WTC11 (cell line): ENCODE measurements around the gene CTNND1. TPM values are rescaled to one million over a fixed set of nuclear protein-coding genes. Genes with fewer than 3 reads are reported as not detected.

Experiments
- ATAC-seq: fragments of 200-7000 bp; cut with Tn5 transposase; 2 replicates; pipeline ENCODE4 v1.10.0; 2021; ENCODE audit warnings: mild to moderate bottlenecking, moderate library complexity
- CTCF ChIA-PET: fragments of 300-600 bp; sonication (Branson Sonifier 250); formaldehyde crosslinking; loops from one replicate; lab custom pipeline; 2021; ENCODE audit warnings: antibody characterized with exemption; lab: Charles Lee
- POLR2A ChIA-PET: fragments of 350-600 bp; sonication (Branson Sonifier 250); formaldehyde crosslinking; loops from one replicate; lab custom pipeline; 2021; ENCODE audit warnings: antibody characterized with exemption; lab: Charles Lee
- DNase-seq: peaks from one replicate; pipeline ENCODE4 v3.0.0; 2021; ENCODE audit warnings: low spot score
- H3K27ac Mint-ChIP-seq: 2 replicates; pipeline ENCODE4 v1.8.0; 2021; ENCODE audit warnings: mixed read lengths
- H3K27me3 Mint-ChIP-seq: 2 replicates; pipeline ENCODE4 v1.8.0; 2021; ENCODE audit warnings: low read depth, mild to moderate bottlenecking, moderate library complexity, mixed read lengths
- H3K36me3 Mint-ChIP-seq: 2 replicates; pipeline ENCODE4 v1.8.0; 2021; ENCODE audit warnings: mixed read lengths
- H3K4me1 Mint-ChIP-seq: 2 replicates; pipeline ENCODE4 v1.8.0; 2022; ENCODE audit warnings: mixed read lengths
- H3K4me3 Mint-ChIP-seq: 2 replicates; pipeline ENCODE4 v1.8.0; 2021; ENCODE audit warnings: mild to moderate bottlenecking, moderate library complexity, mixed read lengths
- H3K9me3 Mint-ChIP-seq: 2 replicates; pipeline ENCODE4 v1.8.0; 2021; ENCODE audit warnings: mixed read lengths
- ATF3 ChIP-seq: sonication (generic); formaldehyde crosslinking; conservative IDR thresholded peaks from 2 replicates; pipeline ENCODE4 v1.8.1; 2022; ENCODE audit warnings: mild to moderate bottlenecking, missing genetic modification reagents
- ATF6 ChIP-seq: sonication (generic); formaldehyde crosslinking; IDR thresholded peaks from 2 replicates; pipeline ENCODE4 v1.8.1; 2023; ENCODE audit warnings: mild to moderate bottlenecking, missing genetic modification reagents
- ERG ChIP-seq: fragments of 250-450 bp; sonication (Bioruptor Pico); IDR thresholded peaks from 2 replicates; pipeline ENCODE4 v1.8.0; 2021; ENCODE audit warnings: mild to moderate bottlenecking
- FOXK1 ChIP-seq: sonication (generic); formaldehyde crosslinking; IDR thresholded peaks from 2 replicates; pipeline ENCODE4 v1.8.0; 2022; ENCODE audit warnings: mild to moderate bottlenecking, moderate library complexity, missing genetic modification reagents
- FOXP1 ChIP-seq: sonication (generic); formaldehyde crosslinking; IDR thresholded peaks from 2 replicates; pipeline ENCODE4 v1.8.0; 2022; ENCODE audit warnings: missing genetic modification reagents, mild to moderate bottlenecking, moderate library complexity, borderline replicate concordance
- FOXP4 ChIP-seq: sonication (generic); formaldehyde crosslinking; IDR thresholded peaks from 2 replicates; pipeline ENCODE4 v1.8.0; 2022; ENCODE audit warnings: mild to moderate bottlenecking, missing genetic modification reagents
- GABPB1 ChIP-seq: sonication (generic); formaldehyde crosslinking; IDR thresholded peaks from 2 replicates; pipeline ENCODE4 v1.8.1; 2023; ENCODE audit warnings: mild to moderate bottlenecking, missing genetic modification reagents
- GRHL2 ChIP-seq: fragments of 250-450 bp; sonication (Bioruptor Pico); IDR thresholded peaks from 2 replicates; pipeline ENCODE4 v1.8.0; 2022; ENCODE audit warnings: mild to moderate bottlenecking, moderate library complexity; ENCODE audit not compliant: insufficient replicate concordance, severe bottlenecking
- HMGA2 ChIP-seq: fragments of 250-450 bp; sonication (Bioruptor Pico); IDR thresholded peaks from 2 replicates; pipeline ENCODE4 v1.4.0; 2021; ENCODE audit warnings: mild to moderate bottlenecking, moderate library complexity
- JUN ChIP-seq: sonication (generic); formaldehyde crosslinking; IDR thresholded peaks from 2 replicates; pipeline ENCODE4 v1.8.0; 2023; ENCODE audit warnings: mild to moderate bottlenecking, missing genetic modification reagents
- NFYB ChIP-seq: sonication (generic); formaldehyde crosslinking; conservative IDR thresholded peaks from 2 replicates; pipeline ENCODE4 v1.8.0; 2022; ENCODE audit warnings: low read depth, missing genetic modification reagents
- SMAD3 ChIP-seq: sonication (generic); formaldehyde crosslinking; IDR thresholded peaks from 2 replicates; pipeline ENCODE4 v1.8.0; 2022; ENCODE audit warnings: missing genetic modification reagents, mild to moderate bottlenecking, borderline replicate concordance
- SMAD4 ChIP-seq: sonication (generic); formaldehyde crosslinking; IDR thresholded peaks from 2 replicates; pipeline ENCODE4 v1.8.0; 2022; ENCODE audit warnings: mild to moderate bottlenecking, missing genetic modification reagents
- SOX15 ChIP-seq: fragments of 250-450 bp; sonication (Bioruptor Pico); IDR thresholded peaks from 2 replicates; pipeline ENCODE4 v1.9.0; 2021; ENCODE audit warnings: mild to moderate bottlenecking
- ZNF263 ChIP-seq: sonication (generic); formaldehyde crosslinking; IDR thresholded peaks from 2 replicates; pipeline ENCODE4 v1.8.1; 2022; ENCODE audit warnings: low read depth, mild to moderate bottlenecking, moderate library complexity, missing genetic modification reagents
- ZNF416 ChIP-seq: fragments of 250-450 bp; sonication (Bioruptor Pico); IDR thresholded peaks from 2 replicates; pipeline ENCODE4 v1.9.0; 2021; ENCODE audit warnings: mild to moderate bottlenecking, inconsistent platforms
- ZNF425 ChIP-seq: fragments of 250-450 bp; sonication (Bioruptor Pico); conservative IDR thresholded peaks from 2 replicates; pipeline ENCODE4 v1.9.0; 2021; ENCODE audit warnings: mild to moderate bottlenecking
- total RNA-seq: library from RNA; stranded (reverse); gene quantifications from 3 replicates; pipeline ENCODE4 v1.2.3, GENCODE V29; 2021
- TF ChIP-seq, protein P1 (sequence below): sonication (generic); formaldehyde crosslinking; IDR thresholded peaks from 2 replicates; pipeline ENCODE4 v1.8.0; 2022; ENCODE audit warnings: mild to moderate bottlenecking, missing genetic modification reagents
- TF ChIP-seq, protein P2 (sequence below): sonication (generic); formaldehyde crosslinking; IDR thresholded peaks from 2 replicates; pipeline ENCODE4 v1.8.1; 2022; ENCODE audit warnings: mild to moderate bottlenecking, moderate library complexity, missing genetic modification reagents
- TF ChIP-seq, protein P3 (sequence below): sonication (generic); formaldehyde crosslinking; IDR thresholded peaks from 2 replicates; pipeline ENCODE4 v1.8.1; 2023; ENCODE audit warnings: mild to moderate bottlenecking, missing genetic modification reagents, borderline replicate concordance
- TF ChIP-seq, protein P4 (sequence below): sonication (generic); formaldehyde crosslinking; IDR thresholded peaks from 2 replicates; pipeline ENCODE4 v1.8.1; 2022; ENCODE audit warnings: mild to moderate bottlenecking, missing genetic modification reagents, moderate library complexity, borderline replicate concordance

CTNND1 gene
- total RNA-seq, 1 experiment from 2014 or later, result 165 TPM

DNA sequence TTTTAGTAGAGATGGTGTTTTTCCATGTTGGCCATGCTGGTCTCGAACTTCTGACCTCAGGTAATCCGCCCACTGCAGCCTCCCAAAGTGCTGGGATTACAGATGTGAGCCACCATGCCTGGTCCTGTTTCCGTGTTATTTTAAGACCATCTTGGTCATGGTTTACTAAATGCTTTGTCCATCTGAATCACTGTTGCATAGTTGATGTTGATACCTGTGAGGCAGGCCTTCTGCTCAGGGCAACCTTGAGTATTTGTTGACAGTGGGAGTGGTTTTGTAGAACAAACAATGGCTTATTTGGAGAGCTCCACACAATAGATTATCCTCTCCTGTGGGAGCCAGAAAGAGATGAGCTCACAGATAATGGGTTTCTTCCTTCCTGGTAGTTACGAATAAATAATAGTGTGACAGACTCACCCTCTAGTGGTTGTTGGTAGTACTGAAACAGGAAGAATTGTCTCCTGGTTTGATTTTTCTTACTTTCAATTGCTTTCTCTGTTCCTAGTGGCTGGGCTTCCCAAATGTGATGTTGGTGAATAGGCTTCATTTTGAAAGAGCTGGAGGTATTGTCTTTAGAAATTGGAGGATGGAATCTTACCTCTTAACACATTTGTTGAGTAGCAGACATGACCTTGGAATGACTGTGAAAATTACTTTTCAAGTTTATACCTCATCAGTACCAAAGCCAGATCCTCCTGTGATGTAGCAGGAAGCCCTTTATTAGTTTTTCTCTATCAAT is 39.0 kb downstream of the CTNND1 start (continued):
- TF ChIP-seq FOXP4, result peak; percentile 49; the same call in 1 of the 2 replicates
- TF ChIP-seq, protein P1, sequence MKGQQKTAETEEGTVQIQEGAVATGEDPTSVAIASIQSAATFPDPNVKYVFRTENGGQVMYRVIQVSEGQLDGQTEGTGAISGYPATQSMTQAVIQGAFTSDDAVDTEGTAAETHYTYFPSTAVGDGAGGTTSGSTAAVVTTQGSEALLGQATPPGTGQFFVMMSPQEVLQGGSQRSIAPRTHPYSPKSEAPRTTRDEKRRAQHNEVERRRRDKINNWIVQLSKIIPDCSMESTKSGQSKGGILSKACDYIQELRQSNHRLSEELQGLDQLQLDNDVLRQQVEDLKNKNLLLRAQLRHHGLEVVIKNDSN (CRISPR knock-in tag), result no peak
- peak; percentile 74 for TF ChIP-seq GABPB1 (CRISPR knock-in tag)
- no peak for TF ChIP-seq GRHL2 (CRISPR knock-in tag)
- no peak for TF ChIP-seq ATF6
- TF ChIP-seq FOXK1, result 0 out of 2 replicates have a peak, but pooled peaks have one; percentile 37
- no peak for TF ChIP-seq FOXP1
- no peak for TF ChIP-seq SMAD4 (CRISPR knock-in tag)

DNA sequence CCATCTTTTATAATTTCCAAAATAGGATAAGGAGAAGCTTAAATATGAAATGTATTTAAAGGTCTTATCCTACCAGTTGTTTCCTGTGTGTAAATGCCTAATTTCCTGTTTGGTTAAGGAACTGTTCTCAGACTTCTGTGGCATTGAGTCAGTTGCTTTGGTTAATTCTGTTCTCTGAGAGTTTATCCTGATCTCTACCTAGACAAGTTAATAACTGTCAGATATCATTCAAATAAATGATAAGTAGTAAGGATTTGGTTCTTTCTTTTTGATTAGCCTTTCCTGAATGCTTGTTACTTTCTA is 39.5 kb downstream of the CTNND1 start:
- Mint-ChIP-seq H3K4me1 (peaks cover 18% of the 10 kb centered on the region), H3K4me3 (no peak overlapping the region), H3K27me3 (no peaks in the 10 kb centered on the region), H3K9me3 (no peaks in the 10 kb centered on the region), H3K27ac (0 out of 2 replicates have a peak overlapping the region, but pooled peaks have one; percentile 19), H3K36me3 (peaks cover 67% of the 10 kb centered on the region)
- DNase-seq, result no peak
- POLR2A ChIA-PET, result interaction anchor here (0.8 to 3.2 kb wide), 10 partner anchors 20 to 89 kb away, joined by 3 to 21 read pairs (median 4); partner anchors contain the start of genes BTBD18, CTNND1, MED19 and SELENOH
- CTCF ChIA-PET, result interaction anchor here (0.8 to 6.7 kb wide), 38 partner anchors 8 to 1765 kb away, joined by 3 to 186 read pairs (median 6); partner anchors contain the start of genes BTBD18, CTNND1, MED19 and SELENOH
- ATAC-seq, result no peak
- TF ChIP-seq HMGA2 (no peak), ZNF425 (CRISPR knock-in tag) (no peak), SOX15 (CRISPR knock-in tag) (no peak), SMAD3 (CRISPR knock-in tag) (no peak), ZNF416 (CRISPR knock-in tag) (no peak), ZNF263 (CRISPR knock-in tag) (no peak), ATF3 (CRISPR knock-in tag) (no peak), NFYB (CRISPR knock-in tag) (no peak), JUN (CRISPR knock-in tag) (no peak), ERG (no peak)
- TF ChIP-seq, protein P2, sequence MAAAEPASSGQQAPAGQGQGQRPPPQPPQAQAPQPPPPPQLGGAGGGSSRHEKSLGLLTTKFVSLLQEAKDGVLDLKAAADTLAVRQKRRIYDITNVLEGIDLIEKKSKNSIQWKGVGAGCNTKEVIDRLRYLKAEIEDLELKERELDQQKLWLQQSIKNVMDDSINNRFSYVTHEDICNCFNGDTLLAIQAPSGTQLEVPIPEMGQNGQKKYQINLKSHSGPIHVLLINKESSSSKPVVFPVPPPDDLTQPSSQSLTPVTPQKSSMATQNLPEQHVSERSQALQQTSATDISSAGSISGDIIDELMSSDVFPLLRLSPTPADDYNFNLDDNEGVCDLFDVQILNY (CRISPR knock-in tag), result no peak
- TF ChIP-seq, protein P3, sequence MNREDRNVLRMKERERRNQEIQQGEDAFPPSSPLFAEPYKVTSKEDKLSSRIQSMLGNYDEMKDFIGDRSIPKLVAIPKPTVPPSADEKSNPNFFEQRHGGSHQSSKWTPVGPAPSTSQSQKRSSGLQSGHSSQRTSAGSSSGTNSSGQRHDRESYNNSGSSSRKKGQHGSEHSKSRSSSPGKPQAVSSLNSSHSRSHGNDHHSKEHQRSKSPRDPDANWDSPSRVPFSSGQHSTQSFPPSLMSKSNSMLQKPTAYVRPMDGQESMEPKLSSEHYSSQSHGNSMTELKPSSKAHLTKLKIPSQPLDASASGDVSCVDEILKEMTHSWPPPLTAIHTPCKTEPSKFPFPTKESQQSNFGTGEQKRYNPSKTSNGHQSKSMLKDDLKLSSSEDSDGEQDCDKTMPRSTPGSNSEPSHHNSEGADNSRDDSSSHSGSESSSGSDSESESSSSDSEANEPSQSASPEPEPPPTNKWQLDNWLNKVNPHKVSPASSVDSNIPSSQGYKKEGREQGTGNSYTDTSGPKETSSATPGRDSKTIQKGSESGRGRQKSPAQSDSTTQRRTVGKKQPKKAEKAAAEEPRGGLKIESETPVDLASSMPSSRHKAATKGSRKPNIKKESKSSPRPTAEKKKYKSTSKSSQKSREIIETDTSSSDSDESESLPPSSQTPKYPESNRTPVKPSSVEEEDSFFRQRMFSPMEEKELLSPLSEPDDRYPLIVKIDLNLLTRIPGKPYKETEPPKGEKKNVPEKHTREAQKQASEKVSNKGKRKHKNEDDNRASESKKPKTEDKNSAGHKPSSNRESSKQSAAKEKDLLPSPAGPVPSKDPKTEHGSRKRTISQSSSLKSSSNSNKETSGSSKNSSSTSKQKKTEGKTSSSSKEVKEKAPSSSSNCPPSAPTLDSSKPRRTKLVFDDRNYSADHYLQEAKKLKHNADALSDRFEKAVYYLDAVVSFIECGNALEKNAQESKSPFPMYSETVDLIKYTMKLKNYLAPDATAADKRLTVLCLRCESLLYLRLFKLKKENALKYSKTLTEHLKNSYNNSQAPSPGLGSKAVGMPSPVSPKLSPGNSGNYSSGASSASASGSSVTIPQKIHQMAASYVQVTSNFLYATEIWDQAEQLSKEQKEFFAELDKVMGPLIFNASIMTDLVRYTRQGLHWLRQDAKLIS (CRISPR knock-in tag), result no peak
- TF ChIP-seq, protein P4, sequence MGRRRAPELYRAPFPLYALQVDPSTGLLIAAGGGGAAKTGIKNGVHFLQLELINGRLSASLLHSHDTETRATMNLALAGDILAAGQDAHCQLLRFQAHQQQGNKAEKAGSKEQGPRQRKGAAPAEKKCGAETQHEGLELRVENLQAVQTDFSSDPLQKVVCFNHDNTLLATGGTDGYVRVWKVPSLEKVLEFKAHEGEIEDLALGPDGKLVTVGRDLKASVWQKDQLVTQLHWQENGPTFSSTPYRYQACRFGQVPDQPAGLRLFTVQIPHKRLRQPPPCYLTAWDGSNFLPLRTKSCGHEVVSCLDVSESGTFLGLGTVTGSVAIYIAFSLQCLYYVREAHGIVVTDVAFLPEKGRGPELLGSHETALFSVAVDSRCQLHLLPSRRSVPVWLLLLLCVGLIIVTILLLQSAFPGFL, result no peak
